ENCODE data around the gene GIPC1.

DNA sequence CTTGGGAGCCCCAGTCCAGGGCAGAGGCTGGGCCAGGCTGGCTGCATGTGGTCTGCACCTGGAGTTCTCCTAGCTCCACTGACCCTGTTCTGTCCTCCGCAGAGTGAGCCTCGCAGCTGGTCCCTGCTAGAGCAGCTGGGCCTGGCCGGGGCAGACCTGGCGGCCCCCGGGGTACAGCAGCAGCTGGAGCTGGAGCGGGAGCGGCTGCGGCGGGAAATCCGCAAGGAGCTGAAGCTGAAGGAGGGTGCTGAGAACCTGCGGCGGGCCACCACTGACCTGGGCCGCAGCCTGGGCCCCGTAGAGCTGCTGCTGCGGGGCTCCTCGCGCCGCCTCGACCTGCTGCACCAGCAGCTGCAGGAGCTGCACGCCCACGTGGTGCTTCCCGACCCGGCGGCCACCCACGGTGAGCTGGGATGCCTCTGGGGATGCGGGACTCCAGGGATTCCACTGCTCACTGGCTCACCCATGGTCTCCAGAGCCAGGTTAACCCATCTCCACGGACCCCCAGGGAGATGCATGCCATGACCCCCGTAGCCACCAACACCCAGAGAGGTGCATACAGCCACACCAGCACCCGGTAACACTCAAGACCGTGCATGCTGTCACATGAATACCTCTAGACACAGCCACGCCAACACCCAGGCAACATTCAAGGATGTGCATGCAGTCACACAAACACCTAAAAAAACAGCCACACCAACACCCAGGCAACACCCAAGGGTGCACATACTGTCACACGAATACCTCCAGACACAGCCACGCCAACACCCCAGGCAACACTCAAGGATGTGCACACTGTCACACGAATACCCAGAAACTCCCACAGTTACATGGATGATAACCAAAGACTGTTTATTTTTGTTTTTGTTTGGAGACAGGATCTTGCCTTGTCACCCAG is 54.6 kb downstream of the GIPC1 start:
- TF ChIP-seq TAF1 (IDR thresholded peaks at IDR 0.05; ENCODE audit: control insufficient read depth, extremely low read depth, insufficient read depth, low read length, severe bottlenecking): no peak
- TF ChIP-seq ARNT (IDR thresholded peaks at IDR 0.05): no peak
- TF ChIP-seq, protein P1, sequence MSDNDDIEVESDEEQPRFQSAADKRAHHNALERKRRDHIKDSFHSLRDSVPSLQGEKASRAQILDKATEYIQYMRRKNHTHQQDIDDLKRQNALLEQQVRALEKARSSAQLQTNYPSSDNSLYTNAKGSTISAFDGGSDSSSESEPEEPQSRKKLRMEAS (CRISPR knock-in tag; IDR thresholded peaks at IDR 0.05): no peak
- no peak for TF ChIP-seq JUNB (CRISPR knock-in tag; conservative IDR thresholded peaks at IDR 0.05)
- no peak for TF ChIP-seq U2AF2 (optimal IDR thresholded peaks at IDR 0.05; ENCODE audit: low read depth, low read length)
- TF ChIP-seq, protein P2, sequence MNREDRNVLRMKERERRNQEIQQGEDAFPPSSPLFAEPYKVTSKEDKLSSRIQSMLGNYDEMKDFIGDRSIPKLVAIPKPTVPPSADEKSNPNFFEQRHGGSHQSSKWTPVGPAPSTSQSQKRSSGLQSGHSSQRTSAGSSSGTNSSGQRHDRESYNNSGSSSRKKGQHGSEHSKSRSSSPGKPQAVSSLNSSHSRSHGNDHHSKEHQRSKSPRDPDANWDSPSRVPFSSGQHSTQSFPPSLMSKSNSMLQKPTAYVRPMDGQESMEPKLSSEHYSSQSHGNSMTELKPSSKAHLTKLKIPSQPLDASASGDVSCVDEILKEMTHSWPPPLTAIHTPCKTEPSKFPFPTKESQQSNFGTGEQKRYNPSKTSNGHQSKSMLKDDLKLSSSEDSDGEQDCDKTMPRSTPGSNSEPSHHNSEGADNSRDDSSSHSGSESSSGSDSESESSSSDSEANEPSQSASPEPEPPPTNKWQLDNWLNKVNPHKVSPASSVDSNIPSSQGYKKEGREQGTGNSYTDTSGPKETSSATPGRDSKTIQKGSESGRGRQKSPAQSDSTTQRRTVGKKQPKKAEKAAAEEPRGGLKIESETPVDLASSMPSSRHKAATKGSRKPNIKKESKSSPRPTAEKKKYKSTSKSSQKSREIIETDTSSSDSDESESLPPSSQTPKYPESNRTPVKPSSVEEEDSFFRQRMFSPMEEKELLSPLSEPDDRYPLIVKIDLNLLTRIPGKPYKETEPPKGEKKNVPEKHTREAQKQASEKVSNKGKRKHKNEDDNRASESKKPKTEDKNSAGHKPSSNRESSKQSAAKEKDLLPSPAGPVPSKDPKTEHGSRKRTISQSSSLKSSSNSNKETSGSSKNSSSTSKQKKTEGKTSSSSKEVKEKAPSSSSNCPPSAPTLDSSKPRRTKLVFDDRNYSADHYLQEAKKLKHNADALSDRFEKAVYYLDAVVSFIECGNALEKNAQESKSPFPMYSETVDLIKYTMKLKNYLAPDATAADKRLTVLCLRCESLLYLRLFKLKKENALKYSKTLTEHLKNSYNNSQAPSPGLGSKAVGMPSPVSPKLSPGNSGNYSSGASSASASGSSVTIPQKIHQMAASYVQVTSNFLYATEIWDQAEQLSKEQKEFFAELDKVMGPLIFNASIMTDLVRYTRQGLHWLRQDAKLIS (CRISPR knock-in tag; IDR thresholded peaks at IDR 0.05): no peak
- no peak for TF ChIP-seq ZNF217 (CRISPR knock-in tag; IDR thresholded peaks at IDR 0.05)
- TF ChIP-seq SIN3A (IDR thresholded peaks at IDR 0.05; ENCODE audit: borderline replicate concordance in 2 of 2, control insufficient read depth in 1 of 2, low read depth in 2 of 2, low read length in 2 of 2): no peak
- no peak for TF ChIP-seq DACH1 (IDR thresholded peaks at IDR 0.05; ENCODE audit: partially characterized antibody)
- no peak for TF ChIP-seq EZH2 (IDR thresholded peaks at IDR 0.05; ENCODE audit: borderline replicate concordance, low read depth, low read length)
- no peak for TF ChIP-seq ETV5 (CRISPR knock-in tag; IDR thresholded peaks at IDR 0.05; ENCODE audit: low read depth)
- TF ChIP-seq, protein P3, sequence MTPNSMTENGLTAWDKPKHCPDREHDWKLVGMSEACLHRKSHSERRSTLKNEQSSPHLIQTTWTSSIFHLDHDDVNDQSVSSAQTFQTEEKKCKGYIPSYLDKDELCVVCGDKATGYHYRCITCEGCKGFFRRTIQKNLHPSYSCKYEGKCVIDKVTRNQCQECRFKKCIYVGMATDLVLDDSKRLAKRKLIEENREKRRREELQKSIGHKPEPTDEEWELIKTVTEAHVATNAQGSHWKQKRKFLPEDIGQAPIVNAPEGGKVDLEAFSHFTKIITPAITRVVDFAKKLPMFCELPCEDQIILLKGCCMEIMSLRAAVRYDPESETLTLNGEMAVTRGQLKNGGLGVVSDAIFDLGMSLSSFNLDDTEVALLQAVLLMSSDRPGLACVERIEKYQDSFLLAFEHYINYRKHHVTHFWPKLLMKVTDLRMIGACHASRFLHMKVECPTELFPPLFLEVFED (CRISPR knock-in tag; conservative IDR thresholded peaks at IDR 0.05): no peak
- TF ChIP-seq, protein P4, sequence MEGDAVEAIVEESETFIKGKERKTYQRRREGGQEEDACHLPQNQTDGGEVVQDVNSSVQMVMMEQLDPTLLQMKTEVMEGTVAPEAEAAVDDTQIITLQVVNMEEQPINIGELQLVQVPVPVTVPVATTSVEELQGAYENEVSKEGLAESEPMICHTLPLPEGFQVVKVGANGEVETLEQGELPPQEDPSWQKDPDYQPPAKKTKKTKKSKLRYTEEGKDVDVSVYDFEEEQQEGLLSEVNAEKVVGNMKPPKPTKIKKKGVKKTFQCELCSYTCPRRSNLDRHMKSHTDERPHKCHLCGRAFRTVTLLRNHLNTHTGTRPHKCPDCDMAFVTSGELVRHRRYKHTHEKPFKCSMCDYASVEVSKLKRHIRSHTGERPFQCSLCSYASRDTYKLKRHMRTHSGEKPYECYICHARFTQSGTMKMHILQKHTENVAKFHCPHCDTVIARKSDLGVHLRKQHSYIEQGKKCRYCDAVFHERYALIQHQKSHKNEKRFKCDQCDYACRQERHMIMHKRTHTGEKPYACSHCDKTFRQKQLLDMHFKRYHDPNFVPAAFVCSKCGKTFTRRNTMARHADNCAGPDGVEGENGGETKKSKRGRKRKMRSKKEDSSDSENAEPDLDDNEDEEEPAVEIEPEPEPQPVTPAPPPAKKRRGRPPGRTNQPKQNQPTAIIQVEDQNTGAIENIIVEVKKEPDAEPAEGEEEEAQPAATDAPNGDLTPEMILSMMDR (IDR thresholded peaks at IDR 0.05 in 2 of 3, conservative IDR thresholded peaks at IDR 0.05 in 1 of 3; ENCODE audit: insufficient read depth in 2 of 3, low read depth in 1 of 3, low read length in 3 of 3): no peak
- TF ChIP-seq, protein P5, sequence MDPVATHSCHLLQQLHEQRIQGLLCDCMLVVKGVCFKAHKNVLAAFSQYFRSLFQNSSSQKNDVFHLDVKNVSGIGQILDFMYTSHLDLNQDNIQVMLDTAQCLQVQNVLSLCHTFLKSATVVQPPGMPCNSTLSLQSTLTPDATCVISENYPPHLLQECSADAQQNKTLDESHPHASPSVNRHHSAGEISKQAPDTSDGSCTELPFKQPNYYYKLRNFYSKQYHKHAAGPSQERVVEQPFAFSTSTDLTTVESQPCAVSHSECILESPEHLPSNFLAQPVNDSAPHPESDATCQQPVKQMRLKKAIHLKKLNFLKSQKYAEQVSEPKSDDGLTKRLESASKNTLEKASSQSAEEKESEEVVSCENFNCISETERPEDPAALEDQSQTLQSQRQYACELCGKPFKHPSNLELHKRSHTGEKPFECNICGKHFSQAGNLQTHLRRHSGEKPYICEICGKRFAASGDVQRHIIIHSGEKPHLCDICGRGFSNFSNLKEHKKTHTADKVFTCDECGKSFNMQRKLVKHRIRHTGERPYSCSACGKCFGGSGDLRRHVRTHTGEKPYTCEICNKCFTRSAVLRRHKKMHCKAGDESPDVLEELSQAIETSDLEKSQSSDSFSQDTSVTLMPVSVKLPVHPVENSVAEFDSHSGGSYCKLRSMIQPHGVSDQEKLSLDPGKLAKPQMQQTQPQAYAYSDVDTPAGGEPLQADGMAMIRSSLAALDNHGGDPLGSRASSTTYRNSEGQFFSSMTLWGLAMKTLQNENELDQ (CRISPR knock-in tag; IDR thresholded peaks at IDR 0.05; ENCODE audit: borderline replicate concordance): no peak

All from K562 (cell line).